HG03378 (cell line): ENCODE results near the gene TMEM214.

Experiments
- ATAC-seq: cut with Tn5 transposase; IDR thresholded peaks from one replicate; pipeline ENCODE4 v1.9.1; 2021; ENCODE audit warnings: mild to moderate bottlenecking, moderate library complexity; ENCODE audit not compliant: unreplicated experiment

Gene TMEM214

DNA sequence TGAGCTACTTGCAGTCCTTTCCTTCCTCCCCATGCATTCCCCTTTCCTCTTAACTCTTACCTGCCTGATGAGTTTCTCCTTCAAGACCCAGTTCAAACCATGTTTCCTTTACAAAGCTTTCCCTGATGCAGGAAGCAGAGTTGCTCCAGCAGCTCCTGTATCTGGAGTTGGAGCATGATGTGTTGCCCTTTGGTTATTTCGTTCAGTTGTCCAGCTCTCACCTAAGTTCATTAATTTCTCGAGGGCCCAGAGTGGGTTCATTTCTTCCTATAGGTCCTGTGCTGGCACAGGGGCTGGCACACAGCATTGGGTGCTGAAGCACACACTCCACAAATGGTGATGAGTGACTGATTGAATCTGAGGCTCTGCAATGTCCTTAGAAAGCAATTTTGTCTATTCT lies 23.0 kb upstream of the TMEM214 start:
- ATAC-seq, result no peak

DNA sequence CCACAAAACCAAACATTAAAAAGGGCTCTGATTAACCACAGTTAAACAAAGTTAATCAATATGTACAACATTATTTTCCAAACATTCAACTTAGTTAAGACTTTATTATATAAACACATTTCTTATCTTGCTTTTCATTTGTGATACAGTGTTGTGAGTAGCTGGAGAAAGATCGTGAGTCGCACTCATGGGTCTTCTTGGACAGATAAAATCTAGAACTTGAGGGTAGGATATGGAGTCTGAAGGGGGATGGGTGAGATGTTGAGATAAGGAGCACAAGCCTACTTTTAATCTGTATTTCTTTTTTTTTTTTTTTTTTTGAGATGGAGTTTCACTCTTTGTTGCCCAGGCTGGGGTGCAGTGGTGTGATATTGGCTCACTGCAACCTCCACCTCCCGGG lies 22.6 kb upstream of the TMEM214 start:
- no peak for ATAC-seq

DNA sequence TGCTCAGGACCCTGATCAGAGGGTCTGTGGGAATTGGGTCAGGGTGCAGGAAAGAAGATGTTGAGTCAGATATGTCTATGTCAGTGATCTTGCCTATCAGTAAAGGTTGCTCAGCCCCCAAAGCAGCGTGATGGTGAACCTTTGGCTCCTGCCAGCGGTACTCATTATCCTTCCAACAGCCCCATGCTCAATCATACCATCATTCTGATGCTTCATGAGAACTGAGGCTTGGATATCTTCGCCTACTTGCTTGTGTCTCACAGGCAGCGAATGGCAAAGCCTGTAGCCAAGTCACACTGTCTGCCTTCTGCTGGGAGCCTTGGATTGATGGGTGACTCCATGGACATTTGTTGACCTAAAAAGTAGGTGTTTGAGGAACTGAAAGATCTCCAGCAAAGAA lies 19.0 kb upstream of the TMEM214 start:
- no peak for ATAC-seq

DNA sequence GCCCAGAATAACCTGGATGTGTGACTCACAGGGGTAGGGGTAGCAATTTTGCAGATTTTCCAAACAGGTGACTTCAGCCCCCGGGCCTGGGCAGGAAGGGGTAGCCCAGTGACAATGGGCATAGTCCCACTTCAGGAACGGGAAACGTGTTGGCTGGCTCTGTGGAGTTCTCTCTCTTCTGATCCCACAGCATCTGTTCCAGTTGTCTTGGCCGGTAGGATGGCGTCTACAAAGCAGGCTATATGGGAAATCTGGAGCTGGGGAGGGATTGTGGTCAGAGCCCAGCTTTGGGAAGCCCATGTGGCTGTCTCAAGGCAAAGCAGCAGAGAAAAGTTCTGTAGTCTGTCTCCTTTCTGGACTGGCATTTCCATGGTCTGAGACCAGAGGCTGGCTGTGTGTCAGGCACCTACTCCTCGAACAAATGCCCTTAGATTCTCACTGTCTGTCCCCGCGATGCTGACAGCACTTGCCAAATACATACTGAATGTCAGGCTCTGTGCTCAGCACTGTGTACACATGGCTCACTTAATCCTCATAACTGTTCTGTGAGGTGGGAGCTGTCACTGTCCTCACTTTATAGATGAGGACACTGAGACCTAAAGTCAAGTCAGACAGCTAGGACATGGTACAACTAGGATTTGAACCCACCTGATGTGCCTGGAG lies 17.9 kb upstream of the TMEM214 start:
- no peak for ATAC-seq

DNA sequence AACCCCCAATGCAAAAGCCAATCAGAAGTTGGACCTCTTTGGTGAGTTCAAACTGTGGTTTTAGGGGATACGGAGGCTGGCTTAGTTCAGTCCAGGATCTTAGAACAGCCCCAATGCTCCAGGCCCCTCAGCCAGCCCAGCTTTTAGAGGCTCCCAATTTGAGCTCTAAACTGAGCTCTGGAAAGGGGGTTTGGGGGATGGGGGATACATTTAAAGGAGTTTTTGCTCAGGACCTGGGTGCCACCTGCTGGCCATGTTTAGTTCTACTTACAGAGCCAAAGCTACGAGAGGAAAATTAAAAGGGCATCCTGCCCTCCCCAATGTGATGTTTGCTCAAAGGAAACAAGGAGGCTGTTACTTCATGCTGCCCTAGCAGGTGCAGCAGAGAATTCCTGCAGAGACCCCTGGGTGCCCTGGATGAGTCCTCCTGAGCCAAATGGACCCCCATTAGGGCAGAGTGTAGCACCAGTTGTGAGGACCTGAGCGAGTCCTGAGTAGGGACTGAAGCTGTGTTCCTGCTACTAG lies 15.9 kb upstream of the TMEM214 start:
- no peak for ATAC-seq

DNA sequence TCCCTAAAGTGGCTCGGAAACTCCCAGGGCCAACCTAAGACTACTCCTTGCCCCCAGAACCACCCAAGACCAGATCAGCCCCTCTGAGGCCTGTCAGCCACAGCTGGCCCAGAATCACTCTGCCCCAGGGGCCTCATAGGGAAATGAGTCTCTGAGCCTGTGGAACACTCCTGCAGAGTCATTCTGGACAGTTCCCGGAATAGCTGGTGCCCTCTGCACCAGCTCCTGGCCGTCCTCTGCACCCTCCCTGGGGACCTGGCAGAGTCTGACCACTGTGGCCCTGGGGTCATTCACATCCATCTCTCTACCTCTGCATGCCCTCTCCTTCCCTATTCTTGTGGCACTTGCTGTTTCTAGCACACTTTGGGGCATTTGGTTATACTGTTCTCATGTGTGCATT lies 14.6 kb upstream of the TMEM214 start:
- ATAC-seq, result no peak

DNA sequence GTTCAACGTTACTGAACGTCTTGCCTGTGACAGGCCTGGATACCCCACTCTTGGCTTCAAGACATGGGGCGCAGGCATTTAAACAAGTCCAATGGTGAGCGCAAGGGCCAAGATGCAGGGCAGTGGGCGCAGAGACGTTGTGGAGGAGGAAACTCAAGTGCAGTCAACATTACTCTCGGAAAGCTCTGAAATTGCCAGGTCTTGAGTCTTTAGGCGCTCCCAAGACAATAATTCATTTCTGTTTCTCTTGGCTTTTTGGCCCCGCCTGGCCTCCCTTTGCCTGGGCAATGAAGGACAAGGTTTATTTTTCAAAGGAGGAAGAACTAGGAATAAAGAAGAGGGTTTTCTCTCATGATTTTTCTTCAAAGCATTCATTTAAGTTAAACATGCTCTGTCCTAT lies 13.3 kb upstream of the TMEM214 start:
- ATAC-seq, result no peak

DNA sequence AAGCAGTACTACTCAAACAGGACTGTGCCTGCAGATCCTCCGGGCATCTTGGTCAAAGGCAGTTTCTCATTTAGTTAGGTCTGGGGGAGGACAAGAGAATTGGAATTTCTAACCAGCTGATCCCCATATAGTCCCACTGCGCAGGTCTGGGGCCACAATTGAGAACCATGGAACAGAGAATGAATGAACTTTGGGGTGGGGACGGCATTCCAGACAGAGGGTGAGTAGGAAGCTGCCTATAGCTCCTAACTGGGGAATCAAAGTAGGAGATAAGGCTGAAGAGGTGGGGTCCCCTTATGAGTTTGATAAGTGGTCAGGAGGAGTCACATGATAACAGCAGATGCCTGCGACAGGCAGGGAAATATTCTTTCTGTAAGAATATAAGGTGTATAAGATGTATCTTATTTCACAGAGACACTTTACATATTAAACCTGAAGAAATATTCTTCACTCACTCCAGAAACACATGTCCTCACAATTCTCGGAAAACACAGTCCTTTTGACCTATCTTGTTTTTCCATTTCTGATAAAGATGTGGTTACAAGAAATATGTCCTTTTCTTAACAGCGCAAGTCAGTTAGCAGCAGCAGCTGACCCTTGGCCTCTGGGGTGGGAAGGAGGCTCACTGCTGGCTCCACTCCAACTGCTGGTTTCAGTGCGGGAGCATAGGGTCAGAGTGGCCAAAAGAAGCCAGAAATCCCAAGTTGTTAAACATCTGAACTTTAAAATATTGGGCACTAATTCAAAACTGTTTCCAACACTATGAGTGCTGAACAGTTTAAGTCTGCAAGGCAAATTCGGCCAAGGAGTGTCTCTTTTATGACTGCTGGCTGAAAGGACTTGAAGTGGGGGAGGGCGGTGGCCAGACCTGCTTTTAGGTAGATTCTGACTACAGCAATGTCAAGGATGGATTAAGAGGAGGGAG lies 12.6 kb upstream of the TMEM214 start:
- ATAC-seq, result no peak

DNA sequence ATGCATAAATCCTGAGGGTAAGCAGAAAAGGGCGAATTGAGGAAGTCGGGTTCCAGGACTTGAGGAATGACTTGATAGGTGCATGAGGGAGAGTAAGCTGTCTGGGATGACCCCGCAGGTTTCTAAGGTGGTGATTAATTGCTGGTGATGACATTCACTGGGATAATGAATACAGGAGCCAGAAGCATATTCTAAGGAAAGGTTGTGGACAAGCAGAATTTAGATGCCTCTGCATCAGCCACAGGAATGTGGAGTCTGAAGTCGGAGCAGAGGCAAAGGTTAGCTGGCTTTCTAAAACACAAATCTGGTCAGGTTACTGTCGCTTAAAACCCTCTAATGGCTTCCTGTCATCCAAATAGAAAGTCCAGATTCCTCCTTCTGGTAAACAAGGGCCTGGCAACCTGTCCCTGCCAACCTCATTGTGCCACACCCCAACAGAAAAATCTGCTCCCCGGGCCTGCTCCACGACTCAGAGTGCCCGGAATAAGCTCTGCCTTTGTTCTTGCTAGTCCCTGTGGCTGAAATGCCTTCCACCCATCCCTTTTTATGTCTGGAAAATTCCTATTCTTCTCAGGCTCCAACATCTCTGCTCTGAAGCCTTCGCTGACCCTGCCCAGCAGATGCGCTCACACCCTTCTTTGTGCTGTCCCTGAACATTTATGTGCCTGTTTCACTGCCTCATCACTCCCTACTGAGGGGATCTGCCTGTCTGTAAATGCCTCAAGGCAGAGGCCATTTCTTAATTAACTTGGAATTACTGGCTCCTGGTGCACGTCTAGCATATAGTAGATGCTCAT lies 11.3 kb upstream of the TMEM214 start:
- no peak for ATAC-seq

DNA sequence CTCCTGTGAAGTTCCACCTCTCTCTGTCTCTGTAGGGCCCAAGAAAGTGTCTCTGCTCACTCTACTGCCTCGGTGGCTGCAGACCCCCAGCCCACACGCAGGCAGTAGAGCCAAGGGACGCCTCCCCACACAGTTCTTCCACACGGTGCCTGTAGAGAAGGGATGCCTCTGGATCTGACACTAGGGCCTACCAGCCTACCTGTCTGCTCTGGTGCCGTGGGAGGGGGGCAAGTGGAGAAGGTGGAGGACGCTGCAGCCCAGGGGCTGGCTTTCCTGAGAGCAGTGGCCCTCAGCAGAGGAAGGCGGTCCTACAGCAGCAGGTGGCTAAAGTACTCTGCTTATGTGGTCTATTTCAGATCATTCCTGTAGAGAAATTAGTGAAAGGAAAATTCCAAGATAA lies 9.0 kb upstream of the TMEM214 start:
- ATAC-seq, result no peak

DNA sequence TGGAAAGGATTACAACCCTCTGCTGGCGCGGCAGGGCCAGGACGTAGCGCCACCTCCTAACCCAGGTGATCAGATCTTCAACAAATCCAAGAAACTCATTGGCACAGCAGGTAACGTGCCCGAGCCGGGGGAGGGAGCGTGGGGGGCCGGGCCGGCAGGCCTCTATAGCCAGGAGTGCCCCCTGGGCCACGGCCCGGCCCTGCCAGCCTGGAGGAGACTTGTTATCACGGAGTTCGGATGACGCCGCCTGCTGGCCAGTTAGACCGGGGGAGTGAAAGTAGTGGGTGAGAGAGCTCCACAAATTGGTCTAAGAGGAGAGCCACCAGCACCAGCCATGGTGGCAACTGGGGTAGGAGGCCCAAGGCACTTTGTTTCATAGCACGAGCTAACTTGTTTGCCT lies 8.6 kb upstream of the TMEM214 start:
- no peak for ATAC-seq

DNA sequence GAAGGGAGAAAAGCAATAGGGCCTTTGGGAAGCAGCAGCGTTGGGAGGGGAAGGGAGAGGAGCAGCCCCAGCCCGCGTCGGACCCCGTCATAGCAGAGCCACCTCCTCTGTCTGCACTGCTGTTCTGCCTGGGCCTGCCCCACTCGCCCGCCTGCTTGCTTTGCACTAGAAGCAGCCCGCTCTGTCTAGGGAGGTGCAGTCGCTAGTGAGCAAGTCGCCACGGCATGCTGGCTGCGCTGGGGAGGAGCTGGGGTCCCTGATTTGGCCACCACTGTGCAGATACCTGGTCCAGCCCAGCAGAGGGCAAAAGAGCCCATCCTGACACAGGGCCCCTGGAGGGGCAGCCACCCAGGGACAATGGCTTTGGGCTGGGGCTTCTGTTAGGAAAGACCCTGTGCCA lies 8.0 kb upstream of the TMEM214 start:
- ATAC-seq, result no peak

DNA sequence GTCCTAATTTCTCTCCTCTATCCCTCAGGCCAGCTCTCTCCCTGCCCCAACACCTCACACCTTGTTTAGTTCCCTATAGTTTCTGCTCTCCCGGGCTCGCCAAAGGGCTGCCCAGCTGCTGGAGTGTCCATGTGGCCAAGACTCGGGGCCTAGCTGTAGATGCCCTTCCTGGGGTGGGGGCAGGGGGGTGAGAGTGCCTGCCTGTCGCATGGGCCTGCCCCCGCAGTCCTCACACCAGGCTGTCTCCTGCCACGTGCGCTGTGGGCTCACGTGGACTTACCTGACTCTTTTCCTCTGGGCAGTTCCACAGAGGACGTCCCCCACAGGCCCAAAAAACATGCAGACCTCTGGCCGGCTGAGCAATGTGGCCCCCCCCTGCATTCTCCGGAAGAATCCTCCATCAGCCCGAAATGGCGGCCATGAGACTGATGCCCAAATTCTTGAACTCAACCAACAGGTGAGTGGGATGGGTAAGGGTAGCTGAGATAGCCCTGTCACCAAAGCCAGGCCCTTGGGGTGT lies 7.4 kb upstream of the TMEM214 start:
- ATAC-seq, result no peak

DNA sequence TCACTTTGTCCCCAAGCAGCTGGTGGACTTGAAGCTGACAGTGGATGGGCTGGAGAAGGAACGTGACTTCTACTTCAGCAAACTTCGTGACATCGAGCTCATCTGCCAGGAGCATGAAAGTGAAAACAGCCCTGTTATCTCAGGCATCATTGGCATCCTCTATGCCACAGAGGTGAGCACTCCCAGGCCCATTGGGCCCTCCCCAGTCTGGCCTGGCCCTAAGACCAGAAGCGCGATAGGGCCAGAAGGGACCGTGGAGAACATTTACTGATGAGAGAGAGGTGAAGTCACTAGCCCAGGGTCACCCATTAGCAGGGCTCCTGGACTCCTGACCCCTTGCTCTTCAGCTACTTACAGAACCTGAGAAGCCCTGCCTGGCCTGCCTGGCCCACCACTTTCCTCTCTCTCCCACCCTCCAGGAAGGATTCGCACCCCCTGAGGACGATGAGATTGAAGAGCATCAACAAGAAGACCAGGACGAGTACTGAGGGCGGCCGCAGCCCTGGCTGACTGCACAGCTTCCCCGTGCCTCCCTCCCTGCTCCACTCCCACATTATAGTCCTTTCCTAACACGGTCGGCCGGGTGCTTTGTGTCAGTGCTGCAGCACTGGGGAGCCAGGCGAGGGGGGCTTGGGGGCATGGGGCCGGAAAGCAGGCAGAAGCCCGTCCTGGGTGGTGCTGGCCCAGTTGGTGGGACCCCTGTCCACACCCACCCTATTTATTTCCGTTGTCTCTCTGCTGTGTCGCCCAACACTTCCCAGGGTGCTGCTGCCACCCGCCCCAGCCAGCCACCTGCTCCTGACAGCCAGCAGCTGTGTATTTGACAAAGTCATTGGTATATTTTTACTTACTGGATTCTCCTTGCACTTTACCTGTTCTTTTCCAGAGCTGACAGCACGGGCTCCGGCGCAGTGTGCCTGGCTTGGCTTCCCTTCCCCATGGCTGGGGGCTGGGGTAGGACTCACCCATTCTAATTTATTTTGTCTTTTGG lies 6.6 kb upstream of the TMEM214 start:
- ATAC-seq, result no peak

DNA sequence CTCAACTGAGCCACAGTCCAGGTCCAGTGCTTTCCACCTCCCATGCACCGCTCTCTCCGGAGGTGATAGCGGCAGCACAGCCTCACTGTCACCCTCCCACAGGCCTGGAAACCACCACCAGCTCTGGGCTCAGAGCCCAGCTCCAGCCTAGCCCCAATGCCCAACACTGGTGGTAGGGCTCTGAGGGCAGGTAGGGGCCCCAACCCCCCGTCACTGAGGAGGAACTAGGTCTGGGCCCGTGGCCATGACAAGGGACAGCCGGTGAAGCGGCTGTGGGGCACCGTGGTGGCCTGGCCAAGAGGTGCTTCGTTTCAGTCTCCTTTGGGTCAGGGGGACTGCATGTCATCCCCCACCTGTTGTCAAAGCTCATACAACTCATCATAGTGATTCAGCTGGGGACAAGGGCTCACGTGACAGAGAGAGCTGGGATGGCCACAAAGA lies 5.5 kb upstream of the TMEM214 start:
- no peak for ATAC-seq

DNA sequence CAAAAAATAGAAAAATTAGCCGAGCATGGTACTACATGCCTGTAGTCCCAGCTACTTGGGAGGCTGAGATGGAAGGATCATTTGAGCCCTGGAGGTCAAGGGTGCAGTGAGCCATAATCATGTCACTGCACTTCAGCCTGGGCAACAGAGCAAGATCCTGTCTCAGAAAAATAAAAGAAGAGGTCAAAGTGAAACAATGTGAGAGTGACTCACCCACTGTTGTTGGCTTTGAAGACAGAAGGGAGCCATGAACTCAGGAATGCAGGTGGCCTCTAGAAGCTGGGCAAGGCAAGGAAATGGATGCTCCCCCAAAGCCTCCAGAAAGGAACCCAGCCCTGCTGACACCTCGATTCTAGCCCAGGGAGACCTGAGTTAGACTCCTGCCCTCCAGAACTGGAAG lies 3.7 kb upstream of the TMEM214 start:
- ATAC-seq, result no peak

DNA sequence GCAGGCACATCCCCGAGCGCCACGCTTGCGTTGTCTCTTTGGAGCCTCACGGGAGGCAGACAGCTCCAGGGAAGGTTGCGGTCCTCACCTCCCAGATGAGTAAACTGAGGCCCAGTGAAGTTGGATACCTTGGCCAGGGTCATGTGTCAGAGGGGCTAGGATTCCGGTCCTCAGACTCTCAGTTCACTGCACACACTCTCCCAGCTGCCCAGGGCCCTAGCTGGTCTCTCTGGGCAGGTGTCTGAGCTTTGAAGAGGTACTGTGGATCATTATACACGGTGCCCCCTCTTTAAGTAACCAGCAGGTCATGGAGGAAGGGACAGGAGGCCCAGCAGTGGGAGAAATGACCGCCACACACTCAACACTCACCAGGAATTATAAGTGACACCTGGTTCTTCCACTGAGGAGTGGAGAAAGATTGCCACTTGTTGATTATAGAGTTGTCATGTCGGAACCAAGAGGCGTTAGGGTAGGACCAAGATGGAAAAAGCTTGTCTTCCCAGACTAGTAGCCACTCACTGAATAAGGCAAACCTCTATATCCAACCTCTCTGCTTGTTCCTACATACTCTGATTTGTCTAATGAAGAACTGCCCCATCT lies 588 bp downstream of the TMEM214 start:
- ATAC-seq, result peak; percentile 15

DNA sequence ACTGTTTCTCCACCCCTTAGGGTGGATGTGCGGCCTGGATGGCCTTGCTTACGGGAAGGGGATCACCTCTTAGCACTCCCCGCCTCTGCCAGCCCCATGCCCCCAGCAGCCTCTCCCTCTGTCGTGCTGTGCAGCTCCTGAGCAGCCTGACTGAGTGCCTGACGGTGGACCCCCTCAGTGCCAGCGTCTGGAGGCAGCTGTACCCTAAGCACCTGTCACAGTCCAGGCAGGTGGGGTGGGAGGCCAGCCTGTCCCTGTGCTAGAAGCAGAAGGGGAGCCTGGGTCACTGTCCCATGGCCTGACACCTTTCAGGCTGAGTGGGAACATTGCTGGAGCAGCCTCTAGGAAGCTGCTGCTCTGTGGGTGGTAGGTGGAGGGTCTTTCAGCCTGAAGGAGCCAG lies 5.2 kb downstream of the TMEM214 start:
- ATAC-seq, result no peak

DNA sequence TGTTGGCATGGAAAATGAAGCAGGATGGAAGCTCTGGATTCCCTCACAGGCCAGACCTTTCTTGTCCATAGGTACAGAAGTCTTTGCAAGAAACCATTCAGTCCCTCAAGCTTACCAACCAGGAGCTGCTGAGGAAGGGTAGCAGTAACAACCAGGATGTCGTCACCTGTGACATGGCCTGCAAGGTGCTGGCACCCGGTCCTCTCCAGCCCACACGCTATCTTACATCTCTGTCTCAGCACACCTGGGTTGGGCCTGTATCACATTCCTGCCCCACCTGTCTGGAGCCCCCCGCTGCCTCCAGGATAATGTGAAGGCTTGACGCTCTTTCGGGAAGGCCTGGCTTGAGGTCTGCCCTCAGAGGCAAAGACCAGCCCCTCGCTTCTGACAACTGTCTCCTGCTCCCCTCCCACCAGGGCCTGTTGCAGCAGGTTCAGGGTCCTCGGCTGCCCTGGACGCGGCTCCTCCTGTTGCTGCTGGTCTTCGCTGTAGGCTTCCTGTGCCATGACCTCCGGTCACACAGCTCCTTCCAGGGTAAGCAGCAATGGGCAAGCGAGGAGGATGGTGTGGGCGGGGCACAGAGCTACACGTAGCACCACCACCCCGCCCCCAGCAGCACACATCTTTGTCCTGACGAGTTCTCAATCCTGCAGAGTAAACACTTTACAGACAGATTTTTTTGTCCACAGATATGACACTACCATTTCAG lies 6.0 kb downstream of the TMEM214 start:
- no peak for ATAC-seq
